NT2/D1 (cell line): Measurements from ENCODE around the gene RYR3.

ENCODE experiments used
- DNase-seq: peaks from one replicate; pipeline ENCODE4 v3.0.0-alpha.2; 2011; ENCODE audit warnings: low read depth, low spot score
- H3K27me3 ChIP-seq: 2 replicates; pipeline ENCODE4 v1.6.0; 2011; ENCODE audit warnings: mild to moderate bottlenecking; ENCODE audit not compliant: insufficient read length, insufficient read depth
- H3K36me3 ChIP-seq: 2 replicates; pipeline ENCODE4 v1.6.1; 2011; ENCODE audit warnings: mild to moderate bottlenecking, low read length, mixed read lengths; ENCODE audit not compliant: insufficient read depth, insufficient read length
- H3K4me1 ChIP-seq: 2 replicates; pipeline ENCODE4 v1.5.1; 2011; ENCODE audit not compliant: insufficient read depth, insufficient read length
- H3K4me3 ChIP-seq: 2 replicates; pipeline ENCODE4 v1.5.1; 2011; ENCODE audit warnings: low read depth; ENCODE audit not compliant: insufficient read length
- H3K9ac ChIP-seq: 2 replicates; pipeline ENCODE4 v1.6.0; 2011; ENCODE audit warnings: low read depth; ENCODE audit not compliant: insufficient read length
- H3K9me3 ChIP-seq: 2 replicates; pipeline ENCODE4 v1.5.1; 2011; ENCODE audit warnings: mild to moderate bottlenecking, low read length; ENCODE audit not compliant: insufficient read depth
- SUZ12 ChIP-seq: IDR thresholded peaks from 2 replicates; pipeline ENCODE4 v1.6.1; 2011; ENCODE audit not compliant: insufficient read length, insufficient read depth; ENCODE audit errors: extremely low read depth
- YY1 ChIP-seq: IDR thresholded peaks from 2 replicates; pipeline ENCODE4 v1.6.1; 2011; ENCODE audit not compliant: insufficient read length, insufficient read depth
- ZNF274 ChIP-seq: IDR thresholded peaks from 2 replicates; pipeline ENCODE4 v1.6.1; 2011; ENCODE audit warnings: mild to moderate bottlenecking, low read depth, low read length

Gene RYR3

DNA sequence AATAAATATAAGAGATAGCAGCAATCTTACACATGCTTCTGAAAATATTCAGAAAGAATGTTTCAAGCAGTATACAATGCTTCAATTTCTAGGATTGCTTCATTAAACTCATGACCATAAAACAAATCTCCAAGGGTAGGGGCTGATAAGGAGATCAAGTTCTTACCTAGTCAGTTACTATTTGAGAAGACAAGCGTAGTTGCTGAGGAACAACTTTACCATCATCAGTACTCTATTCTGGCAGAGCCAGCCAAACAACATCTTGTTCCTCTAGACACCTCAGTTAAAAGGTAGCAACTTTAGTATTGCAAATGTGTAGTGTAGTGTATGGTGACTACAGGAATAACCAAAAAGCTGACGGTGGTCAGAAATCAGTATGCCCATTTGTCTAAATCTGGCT is 572.2 kb downstream of the RYR3 start:
- Histone ChIP-seq H3K27me3 (no peaks in the 10 kb centered on the region), H3K4me3 (no peak overlapping the region), H3K36me3 (no peaks in the 10 kb centered on the region), H3K4me1 (no peaks in the 10 kb centered on the region), H3K9me3 (no peaks in the 10 kb centered on the region), H3K9ac (no peak overlapping the region)
- TF ChIP-seq ZNF274 (no peak), YY1 (no peak), SUZ12 (no peak)
- DNase-seq: no peak

DNA sequence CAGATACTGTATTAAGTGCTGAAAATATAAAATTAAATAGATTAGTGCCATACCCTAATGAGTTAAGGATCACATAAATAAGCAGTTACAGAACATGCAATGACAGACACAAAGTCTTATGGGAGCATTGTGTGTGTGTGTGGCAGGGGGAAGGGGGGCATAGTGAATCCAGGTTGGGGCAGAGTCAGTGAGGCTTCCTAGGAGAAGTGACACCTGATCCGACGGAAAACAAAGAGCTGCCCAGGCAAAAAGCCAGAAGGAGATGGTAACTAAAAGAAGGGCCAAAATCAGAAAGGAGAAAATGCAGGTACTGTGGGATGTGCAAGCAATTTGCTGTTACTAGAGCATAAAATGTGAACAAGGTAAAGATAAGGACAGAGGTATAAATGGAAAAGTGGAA is 577.4 kb downstream of the RYR3 start:
- Histone ChIP-seq H3K9ac (no peak overlapping the region), H3K27me3 (no peaks in the 10 kb centered on the region), H3K9me3 (no peaks in the 10 kb centered on the region), H3K36me3 (no peaks in the 10 kb centered on the region), H3K4me3 (no peak overlapping the region), H3K4me1 (no peaks in the 10 kb centered on the region)
- TF ChIP-seq YY1: no peak
- TF ChIP-seq ZNF274: no peak
- TF ChIP-seq SUZ12: no peak
- DNase-seq: no peak

DNA sequence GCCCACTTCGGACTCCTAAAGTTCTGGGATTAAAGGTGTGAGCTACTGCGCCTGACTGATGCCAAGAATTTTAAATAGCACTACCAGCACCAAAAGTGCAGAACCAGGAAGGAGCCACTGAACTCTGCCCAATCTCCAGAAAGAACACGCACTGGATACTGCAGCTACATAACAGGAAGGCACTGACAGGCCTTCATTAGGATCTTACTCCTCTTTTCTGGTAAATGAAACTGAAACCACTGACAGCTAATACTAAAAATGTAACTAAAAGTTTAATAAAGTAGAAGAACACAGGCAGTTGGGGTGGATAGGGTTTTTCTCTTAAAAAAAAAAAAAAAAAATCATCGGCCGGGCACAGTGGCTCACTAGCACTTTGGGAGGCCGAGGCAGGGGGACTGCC is 583.4 kb downstream of the RYR3 start:
- no peaks in the 10 kb centered on the region for H3K27me3 ChIP-seq
- no peaks in the 10 kb centered on the region for H3K36me3 ChIP-seq
- no peaks in the 10 kb centered on the region for H3K9me3 ChIP-seq
- H3K4me1 ChIP-seq: no peaks in the 10 kb centered on the region
- H3K9ac ChIP-seq: no peak overlapping the region
- no peak overlapping the region for H3K4me3 ChIP-seq
- TF ChIP-seq YY1 (no peak), ZNF274 (no peak)
- no peak for DNase-seq

DNA sequence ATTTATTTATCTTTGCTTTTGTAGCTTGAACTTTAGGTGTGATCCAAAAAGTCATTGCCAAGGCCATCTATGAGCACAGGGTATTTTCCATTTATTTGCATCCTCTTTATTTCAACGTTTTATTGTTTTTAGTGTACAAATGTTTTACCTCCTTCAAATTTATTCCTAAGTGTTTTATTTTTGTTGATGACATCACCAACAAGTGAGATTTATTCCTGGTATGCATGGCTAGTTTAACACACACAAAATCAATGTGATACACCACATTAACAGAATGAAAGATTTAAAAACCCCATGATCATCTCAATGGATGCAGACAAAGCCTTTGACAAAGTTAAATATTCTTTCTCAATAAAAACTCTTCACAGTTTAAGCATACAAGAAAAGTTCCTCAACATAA is 591.3 kb downstream of the RYR3 start:
- H3K9me3 ChIP-seq: no peaks in the 10 kb centered on the region
- H3K27me3 ChIP-seq: no peaks in the 10 kb centered on the region
- DNase-seq: no peak
- TF ChIP-seq SUZ12 (no peak), YY1 (no peak), ZNF274 (no peak)
- no peaks in the 10 kb centered on the region for H3K36me3 ChIP-seq
- no peaks in the 10 kb centered on the region for H3K4me1 ChIP-seq
- H3K4me3 ChIP-seq: no peak overlapping the region
- H3K9ac ChIP-seq: no peak overlapping the region

DNA sequence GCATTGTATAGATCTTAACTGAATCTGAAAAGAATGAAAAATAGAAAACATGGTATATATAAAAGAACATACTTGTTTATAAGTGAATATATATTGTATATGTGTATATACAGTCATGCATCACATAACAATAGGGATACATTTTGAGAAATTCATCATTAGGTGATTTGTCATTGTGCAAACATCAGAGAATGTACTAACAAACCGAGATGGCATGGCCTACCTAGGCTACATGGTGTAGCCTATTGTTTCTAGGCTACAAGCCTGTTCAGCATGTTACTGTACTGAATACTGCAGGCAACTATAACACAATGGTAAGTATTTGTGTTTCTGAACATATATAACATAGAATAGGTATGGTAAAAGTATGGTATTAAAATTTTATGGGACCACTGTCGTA is 592.9 kb downstream of the RYR3 start:
- H3K36me3 ChIP-seq: no peaks in the 10 kb centered on the region
- H3K27me3 ChIP-seq: no peaks in the 10 kb centered on the region
- no peaks in the 10 kb centered on the region for H3K4me1 ChIP-seq
- DNase-seq: no peak
- H3K4me3 ChIP-seq: no peak overlapping the region
- no peaks in the 10 kb centered on the region for H3K9me3 ChIP-seq
- H3K9ac ChIP-seq: no peak overlapping the region
- TF ChIP-seq YY1 (no peak), SUZ12 (no peak), ZNF274 (no peak)

DNA sequence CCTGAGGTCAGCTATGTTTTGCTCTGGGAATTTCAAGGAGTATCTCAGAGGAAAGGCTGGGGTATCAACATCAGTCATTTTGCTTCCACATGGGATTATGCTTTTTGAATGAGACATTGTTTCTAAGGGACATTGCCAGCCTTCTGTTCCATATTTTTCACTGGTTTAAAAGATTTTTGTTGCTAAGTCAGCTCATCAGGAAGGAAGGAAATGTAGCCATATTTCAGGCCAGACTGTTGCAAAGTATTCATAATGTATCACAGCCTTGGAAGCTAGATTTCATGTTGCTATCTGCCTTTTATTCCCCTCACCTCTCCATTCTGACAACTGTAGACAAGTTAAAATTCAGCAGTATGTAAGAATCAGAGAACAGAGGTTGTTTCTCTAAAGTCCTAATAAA is 596.6 kb downstream of the RYR3 start:
- no peaks in the 10 kb centered on the region for H3K27me3 ChIP-seq
- no peak overlapping the region for H3K4me3 ChIP-seq
- H3K36me3 ChIP-seq: no peaks in the 10 kb centered on the region
- no peak for DNase-seq
- no peak for TF ChIP-seq SUZ12
- no peak for TF ChIP-seq ZNF274
- no peak for TF ChIP-seq YY1
- no peaks in the 10 kb centered on the region for H3K4me1 ChIP-seq
- H3K9me3 ChIP-seq: no peaks in the 10 kb centered on the region
- no peak overlapping the region for H3K9ac ChIP-seq

DNA sequence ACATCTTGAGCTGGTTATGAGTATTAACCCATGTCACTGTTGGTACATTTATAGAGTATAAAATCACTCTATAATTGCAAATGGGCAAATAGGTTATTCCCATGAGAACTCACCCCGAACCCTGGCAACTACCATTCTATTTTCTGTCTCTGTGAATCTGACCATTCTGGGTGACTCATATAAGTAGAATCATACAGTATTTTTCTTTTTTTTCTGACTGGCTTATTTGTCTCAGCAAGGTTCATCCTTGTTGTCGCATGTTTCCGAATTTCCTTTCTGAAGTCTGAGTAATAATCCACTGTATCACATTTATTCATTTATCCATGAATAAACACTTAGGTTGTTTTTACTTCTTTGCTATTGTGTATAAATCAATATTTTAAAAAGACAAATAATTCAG is 597.6 kb downstream of the RYR3 start:
- Histone ChIP-seq H3K4me3 (no peak overlapping the region), H3K9me3 (no peaks in the 10 kb centered on the region), H3K4me1 (no peaks in the 10 kb centered on the region), H3K9ac (no peak overlapping the region), H3K27me3 (no peaks in the 10 kb centered on the region), H3K36me3 (no peaks in the 10 kb centered on the region)
- no peak for TF ChIP-seq YY1
- no peak for TF ChIP-seq ZNF274
- TF ChIP-seq SUZ12: no peak
- no peak for DNase-seq

DNA sequence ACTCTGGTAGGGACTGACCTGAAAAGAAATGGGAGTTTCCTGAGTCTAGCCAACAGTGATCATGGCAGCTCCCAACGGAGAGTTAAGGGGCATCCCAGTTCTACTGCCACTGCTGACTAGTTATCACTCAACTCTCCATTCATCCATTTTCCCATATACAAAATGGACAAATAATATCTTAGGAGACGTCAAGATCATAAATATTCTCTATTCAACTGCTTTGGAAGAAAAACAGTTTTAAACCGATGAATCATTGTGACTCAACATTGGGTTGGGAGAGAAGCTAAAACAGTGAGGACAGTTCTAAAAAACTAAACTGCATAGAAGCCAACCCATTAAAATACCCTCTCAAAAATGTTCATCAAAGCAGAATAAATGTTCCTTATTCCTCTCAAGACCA is 600.0 kb downstream of the RYR3 start:
- H3K36me3 ChIP-seq: no peaks in the 10 kb centered on the region
- no peak for TF ChIP-seq SUZ12
- no peak for TF ChIP-seq ZNF274
- no peak for TF ChIP-seq YY1
- H3K27me3 ChIP-seq: no peaks in the 10 kb centered on the region
- no peaks in the 10 kb centered on the region for H3K9me3 ChIP-seq
- no peaks in the 10 kb centered on the region for H3K4me1 ChIP-seq
- DNase-seq: no peak
- no peak overlapping the region for H3K4me3 ChIP-seq
- no peak overlapping the region for H3K9ac ChIP-seq
